HepG2 (cell line): ENCODE results near the gene CTNNA1.
"Not testable (repeated sequence)": the region's sequence is repeated elsewhere in the genome, so short reads cannot be mapped to it uniquely, and the experiment has no call there.

Experiments
- CBFB ChIP-seq: sonication (generic); formaldehyde crosslinking; IDR thresholded peaks from 2 replicates; pipeline ENCODE4 v1.4.0; 2020; ENCODE audit warnings: missing genetic modification reagents
- EP300 ChIP-seq, 3 experiments: sonication (generic) in 1 of 3; formaldehyde crosslinking in 1 of 3; IDR thresholded peaks; 2 replicates each; pipeline versions ENCODE4 v1.5.1 to v1.6.1; 2011 to 2020; ENCODE audit warnings: low read depth in 2 of 3, low read length in 2 of 3, borderline replicate concordance in 1 of 3, improper control_type of control experiment in 1 of 3, mild to moderate bottlenecking in 1 of 3, missing genetic modification reagents in 1 of 3, moderate library complexity in 1 of 3
- POLR2A ChIP-seq, 2 experiments: IDR thresholded peaks; 2 replicates each; pipeline ENCODE4 v1.6.1; 2011; ENCODE audit warnings: low read depth in 2 of 2, low read length in 2 of 2, mild to moderate bottlenecking in 1 of 2, moderate library complexity in 1 of 2; ENCODE audit not compliant: insufficient read depth in 1 of 2
- ZBTB26 ChIP-seq: IDR thresholded peaks from 2 replicates; pipeline ENCODE4 v1.6.1; 2016; ENCODE audit warnings: missing compliant biosample characterization, missing genetic modification reagents, borderline replicate concordance
- ZNF749 ChIP-seq: sonication (generic); formaldehyde crosslinking; IDR thresholded peaks from 2 replicates; pipeline ENCODE4 v1.8.0; 2022; ENCODE audit warnings: mild to moderate bottlenecking, missing genetic modification reagents, moderate library complexity, borderline replicate concordance
- TF ChIP-seq, protein P1 (sequence below): sonication (generic); formaldehyde crosslinking; IDR thresholded peaks from 2 replicates; pipeline ENCODE4 v1.4.0; 2020; ENCODE audit warnings: missing genetic modification reagents
- TF ChIP-seq, protein P2 (sequence below): sonication (generic); formaldehyde crosslinking; IDR thresholded peaks from 2 replicates; pipeline ENCODE4 v1.5.1; 2020; ENCODE audit warnings: missing genetic modification reagents, mild to moderate bottlenecking, borderline replicate concordance

- TF ChIP-seq, protein P1, sequence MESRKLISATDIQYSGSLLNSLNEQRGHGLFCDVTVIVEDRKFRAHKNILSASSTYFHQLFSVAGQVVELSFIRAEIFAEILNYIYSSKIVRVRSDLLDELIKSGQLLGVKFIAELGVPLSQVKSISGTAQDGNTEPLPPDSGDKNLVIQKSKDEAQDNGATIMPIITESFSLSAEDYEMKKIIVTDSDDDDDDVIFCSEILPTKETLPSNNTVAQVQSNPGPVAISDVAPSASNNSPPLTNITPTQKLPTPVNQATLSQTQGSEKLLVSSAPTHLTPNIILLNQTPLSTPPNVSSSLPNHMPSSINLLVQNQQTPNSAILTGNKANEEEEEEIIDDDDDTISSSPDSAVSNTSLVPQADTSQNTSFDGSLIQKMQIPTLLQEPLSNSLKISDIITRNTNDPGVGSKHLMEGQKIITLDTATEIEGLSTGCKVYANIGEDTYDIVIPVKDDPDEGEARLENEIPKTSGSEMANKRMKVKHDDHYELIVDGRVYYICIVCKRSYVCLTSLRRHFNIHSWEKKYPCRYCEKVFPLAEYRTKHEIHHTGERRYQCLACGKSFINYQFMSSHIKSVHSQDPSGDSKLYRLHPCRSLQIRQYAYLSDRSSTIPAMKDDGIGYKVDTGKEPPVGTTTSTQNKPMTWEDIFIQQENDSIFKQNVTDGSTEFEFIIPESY (CRISPR knock-in tag), result not testable (repeated sequence)
- not testable (repeated sequence) for TF ChIP-seq ZBTB26 (CRISPR knock-in tag); ZNF749; POLR2A (IDR thresholded peaks at IDR 0.05; ENCODE audit: insufficient read depth in 1 of 2, low read depth in 2 of 2, low read length in 2 of 2); EP300 (IDR thresholded peaks at IDR 0.05; ENCODE audit: low read depth in 2 of 2, low read length in 2 of 2); EP300 (CRISPR knock-in tag; IDR thresholded peaks at IDR 0.05; ENCODE audit: borderline replicate concordance); CBFB
- TF ChIP-seq, protein P2, sequence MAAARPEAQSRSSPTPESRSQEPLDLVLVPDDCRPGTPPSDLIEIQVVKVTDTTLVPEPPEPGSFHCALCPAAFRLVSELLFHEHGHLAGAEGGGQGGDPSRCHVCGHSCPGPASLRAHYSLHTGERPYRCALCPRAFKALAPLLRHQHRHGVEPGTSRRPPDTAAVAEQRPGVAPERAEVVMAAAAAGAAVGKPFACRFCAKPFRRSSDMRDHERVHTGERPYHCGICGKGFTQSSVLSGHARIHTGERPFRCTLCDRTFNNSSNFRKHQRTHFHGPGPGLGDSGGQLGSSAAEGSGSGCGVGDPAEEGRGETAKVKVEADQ (CRISPR knock-in tag), result not testable (repeated sequence)
Observed at GRCh38 chr5:138703777-138704176, 49.4 kb upstream of the CTNNA1 start.
